LNCAP (cell line): ENCODE results near the gene SDF4.

Experiments
- TF ChIP-seq, protein P1 (sequence below): fragments of 450-650 bp; IDR thresholded peaks from 2 replicates; pipeline ENCODE4 v1.5.1; 2017; ENCODE audit warnings: mild to moderate bottlenecking

The SDF4 gene

DNA sequence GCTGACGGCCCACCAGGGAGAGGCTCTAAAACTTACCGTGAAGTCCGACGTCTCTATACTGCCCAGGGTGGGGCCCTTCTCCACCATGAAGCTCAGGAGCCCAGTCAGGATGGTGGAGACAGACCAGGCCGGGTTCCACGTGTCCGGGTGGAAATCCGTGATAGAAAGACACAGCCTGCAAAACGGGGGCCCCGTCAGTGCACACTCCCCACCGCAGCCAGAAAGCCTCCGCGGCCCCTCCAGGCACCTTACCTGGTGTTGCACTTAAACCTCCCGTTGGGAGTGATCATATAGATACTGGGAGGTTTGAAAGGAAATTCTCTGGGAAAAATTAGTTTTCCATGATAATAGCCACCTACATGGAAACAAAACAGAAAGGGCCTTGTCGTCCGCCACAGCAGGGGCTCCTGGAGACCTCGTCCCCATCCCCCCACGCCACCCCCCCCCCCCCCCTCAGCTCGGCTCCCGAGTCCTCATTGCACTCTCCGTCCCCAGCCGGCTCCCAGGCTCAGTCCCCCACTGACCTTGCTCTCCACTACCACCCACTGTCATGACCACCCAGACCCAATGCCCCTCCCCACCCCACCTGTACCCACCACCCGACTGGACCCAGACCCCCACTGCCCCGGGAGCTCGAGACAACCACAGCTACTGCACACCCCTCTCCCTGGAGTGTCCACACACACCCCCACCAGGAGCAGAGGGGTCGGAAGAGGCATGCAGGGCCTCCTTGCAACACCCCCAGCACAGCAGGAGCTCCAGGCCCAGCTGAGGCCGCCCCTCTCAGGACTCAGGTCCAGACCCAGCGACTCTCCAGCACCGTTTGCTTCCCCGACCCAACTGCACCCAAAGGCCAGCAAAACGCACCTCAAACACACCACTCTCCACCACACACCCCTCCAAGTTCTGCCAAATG is 25.4 kb upstream of the SDF4 start:
- TF ChIP-seq, protein P1, sequence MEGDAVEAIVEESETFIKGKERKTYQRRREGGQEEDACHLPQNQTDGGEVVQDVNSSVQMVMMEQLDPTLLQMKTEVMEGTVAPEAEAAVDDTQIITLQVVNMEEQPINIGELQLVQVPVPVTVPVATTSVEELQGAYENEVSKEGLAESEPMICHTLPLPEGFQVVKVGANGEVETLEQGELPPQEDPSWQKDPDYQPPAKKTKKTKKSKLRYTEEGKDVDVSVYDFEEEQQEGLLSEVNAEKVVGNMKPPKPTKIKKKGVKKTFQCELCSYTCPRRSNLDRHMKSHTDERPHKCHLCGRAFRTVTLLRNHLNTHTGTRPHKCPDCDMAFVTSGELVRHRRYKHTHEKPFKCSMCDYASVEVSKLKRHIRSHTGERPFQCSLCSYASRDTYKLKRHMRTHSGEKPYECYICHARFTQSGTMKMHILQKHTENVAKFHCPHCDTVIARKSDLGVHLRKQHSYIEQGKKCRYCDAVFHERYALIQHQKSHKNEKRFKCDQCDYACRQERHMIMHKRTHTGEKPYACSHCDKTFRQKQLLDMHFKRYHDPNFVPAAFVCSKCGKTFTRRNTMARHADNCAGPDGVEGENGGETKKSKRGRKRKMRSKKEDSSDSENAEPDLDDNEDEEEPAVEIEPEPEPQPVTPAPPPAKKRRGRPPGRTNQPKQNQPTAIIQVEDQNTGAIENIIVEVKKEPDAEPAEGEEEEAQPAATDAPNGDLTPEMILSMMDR, result no peak

GRCh38 chr1:1255611-1256010 is 23.8 kb upstream of the SDF4 start:
- TF ChIP-seq, protein P1, result no peak

GRCh38 chr1:1255078-1255477 is 23.3 kb upstream of the SDF4 start:
- TF ChIP-seq, protein P1, result no peak

GRCh38 chr1:1254667-1254998 is 22.8 kb upstream of the SDF4 start:
- TF ChIP-seq, protein P1, result no peak

DNA sequence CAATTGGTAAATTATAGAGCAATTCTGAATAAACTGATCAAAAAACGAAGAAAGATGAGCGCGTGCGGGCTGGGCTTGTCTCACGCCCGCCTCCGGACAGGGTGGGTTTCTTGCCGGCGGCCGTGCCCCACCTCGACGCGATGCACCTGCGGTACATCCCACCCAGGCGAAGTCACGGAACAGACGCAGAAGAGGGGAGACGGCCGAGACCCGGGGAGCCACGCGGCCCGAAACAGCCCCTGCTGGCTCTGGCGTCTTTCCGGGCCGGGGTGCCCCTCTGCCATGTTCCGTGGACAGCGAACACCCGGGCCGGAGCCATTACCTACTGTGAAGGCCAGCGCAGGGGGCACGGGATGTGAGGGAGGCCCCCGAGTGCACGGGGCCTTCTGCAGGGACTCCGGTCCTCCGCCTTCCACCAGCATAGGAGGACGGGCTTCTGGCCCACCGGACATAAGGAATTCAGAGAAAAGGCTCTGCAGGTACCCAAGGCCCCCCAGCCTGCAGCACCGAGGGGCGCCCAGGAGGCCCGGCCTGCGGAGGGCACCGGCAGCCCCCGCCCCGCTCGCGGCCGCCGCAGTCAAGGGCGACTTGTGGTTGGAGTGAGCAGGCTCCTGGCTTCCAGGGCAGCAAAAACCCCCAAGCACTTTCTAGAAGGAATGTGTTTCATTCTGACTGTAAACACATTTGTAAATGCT is 22.3 kb upstream of the SDF4 start:
- TF ChIP-seq, protein P1, result no peak

DNA sequence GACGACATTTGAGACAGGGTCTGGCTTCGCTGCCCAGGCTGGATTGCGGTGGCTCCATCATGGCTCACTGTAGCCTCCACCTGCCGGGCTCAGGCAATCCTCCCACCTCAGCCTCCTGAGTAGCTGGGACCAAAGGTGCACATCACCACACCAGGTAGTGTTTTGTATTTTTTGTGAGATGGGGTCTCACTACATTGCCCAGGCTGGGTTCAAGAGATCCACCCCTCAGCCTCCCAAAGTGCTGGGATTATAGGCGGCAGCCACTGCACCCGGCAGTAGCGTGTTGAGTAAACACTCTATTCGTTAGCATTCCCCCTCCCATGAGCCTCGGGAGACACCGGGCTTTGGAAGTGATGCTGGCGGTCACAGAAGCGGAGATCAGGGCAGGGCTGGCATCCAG is 21.5 kb upstream of the SDF4 start:
- TF ChIP-seq, protein P1, result no peak

GRCh38 chr1:1250786-1251284 is 19.0 kb upstream of the SDF4 start:
- TF ChIP-seq, protein P1, result no peak
